HepG2 (cell line): ENCODE data around the gene MKNK1. TPM values are rescaled to one million over a fixed set of nuclear protein-coding genes. Genes with fewer than 3 reads are reported as not detected.

Experiments
- AGO2 ChIP-seq: fragments of 200-400 bp; formaldehyde crosslinking; optimal IDR thresholded peaks from 2 replicates; pipeline ENCODE3; 2017; ENCODE audit warnings: mild to moderate bottlenecking, low read depth, low read length, moderate library complexity
- ATF4 ChIP-seq, 2 experiments: fragments of 450-650 bp in 1 of 2; sonication (generic) in 1 of 2; formaldehyde crosslinking; IDR thresholded peaks; 2 replicates each; pipeline versions ENCODE4 v1.5.0 to v1.8.0; 2020 to 2022; ENCODE audit warnings: mild to moderate bottlenecking in 1 of 2, missing genetic modification reagents in 1 of 2
- ATF5 ChIP-seq: sonication (generic); formaldehyde crosslinking; IDR thresholded peaks from 2 replicates; pipeline ENCODE4 v1.4.0; 2020; ENCODE audit warnings: mild to moderate bottlenecking, low read depth, missing genetic modification reagents
- DPF2 ChIP-seq: sonication (generic); formaldehyde crosslinking; IDR thresholded peaks from 2 replicates; pipeline ENCODE4 v1.4.0; 2020; ENCODE audit warnings: mild to moderate bottlenecking, low read depth, missing genetic modification reagents, borderline replicate concordance
- HMG20B ChIP-seq: conservative IDR thresholded peaks from 2 replicates; pipeline ENCODE4 v1.6.1; 2016; ENCODE audit warnings: missing genetic modification reagents, missing compliant biosample characterization
- IRF2 ChIP-seq: IDR thresholded peaks from 2 replicates; pipeline ENCODE4 v1.6.1; 2018; ENCODE audit warnings: missing genetic modification reagents, missing compliant biosample characterization
- KLF6 ChIP-seq: IDR thresholded peaks from 2 replicates; pipeline ENCODE4 v1.8.0; 2016; ENCODE audit warnings: missing biosample characterization, missing genetic modification reagents
- NBN ChIP-seq: fragments of 450-650 bp; conservative IDR thresholded peaks from 2 replicates; pipeline ENCODE4 v1.6.1; 2017
- NCOA1 ChIP-seq: sonication (generic); formaldehyde crosslinking; IDR thresholded peaks from 2 replicates; pipeline ENCODE4 v1.9.0; 2021; ENCODE audit warnings: missing genetic modification reagents
- NRL ChIP-seq: sonication (generic); formaldehyde crosslinking; IDR thresholded peaks from 2 replicates; pipeline ENCODE4 v1.5.0; 2020; ENCODE audit warnings: missing genetic modification reagents, mild to moderate bottlenecking, moderate library complexity, borderline replicate concordance
- PHF8 ChIP-seq: sonication (generic); formaldehyde crosslinking; IDR thresholded peaks from 2 replicates; pipeline ENCODE4 v1.5.0; 2020; ENCODE audit warnings: missing genetic modification reagents
- PITX1 ChIP-seq: sonication (generic); formaldehyde crosslinking; IDR thresholded peaks from 2 replicates; pipeline ENCODE4 v1.5.1; 2020; ENCODE audit warnings: mild to moderate bottlenecking, missing genetic modification reagents
- PRMT3 ChIP-seq: sonication (generic); formaldehyde crosslinking; IDR thresholded peaks from 2 replicates; pipeline ENCODE4 v1.8.1; 2022; ENCODE audit warnings: low read depth, mild to moderate bottlenecking, moderate library complexity, missing genetic modification reagents, borderline replicate concordance
- RBM22 ChIP-seq: fragments of 200-400 bp; formaldehyde crosslinking; optimal IDR thresholded peaks from 2 replicates; pipeline ENCODE3; 2017; ENCODE audit warnings: mild to moderate bottlenecking, low read length, moderate library complexity
- RNF219 ChIP-seq: sonication (generic); formaldehyde crosslinking; IDR thresholded peaks from 2 replicates; pipeline ENCODE4 v1.5.0; 2020; ENCODE audit warnings: mild to moderate bottlenecking, missing genetic modification reagents
- RXRA ChIP-seq: sonication (generic); formaldehyde crosslinking; IDR thresholded peaks from 2 replicates; pipeline ENCODE4 v1.5.1; 2020; ENCODE audit warnings: missing genetic modification reagents
- THAP7 ChIP-seq: sonication (generic); formaldehyde crosslinking; IDR thresholded peaks from 2 replicates; pipeline ENCODE4 v1.8.1; 2023; ENCODE audit warnings: mild to moderate bottlenecking, missing genetic modification reagents
- TOE1 ChIP-seq: sonication (generic); formaldehyde crosslinking; IDR thresholded peaks from 2 replicates; pipeline ENCODE4 v1.4.0; 2020; ENCODE audit warnings: mild to moderate bottlenecking, missing genetic modification reagents
- TP53 ChIP-seq: sonication (generic); formaldehyde crosslinking; conservative IDR thresholded peaks from 2 replicates; pipeline ENCODE4 v1.4.0; 2020; ENCODE audit warnings: missing genetic modification reagents
- YEATS4 ChIP-seq: sonication (generic); formaldehyde crosslinking; IDR thresholded peaks from 2 replicates; pipeline ENCODE4 v1.4.0; 2020; ENCODE audit warnings: missing genetic modification reagents, borderline replicate concordance
- ZNF235 ChIP-seq: sonication (generic); formaldehyde crosslinking; IDR thresholded peaks from 2 replicates; pipeline ENCODE4 v1.8.1; 2023; ENCODE audit warnings: mild to moderate bottlenecking, missing genetic modification reagents, borderline replicate concordance
- ZNF253 ChIP-seq: sonication (generic); formaldehyde crosslinking; IDR thresholded peaks from 2 replicates; pipeline ENCODE4 v1.8.0; 2022; ENCODE audit warnings: mild to moderate bottlenecking, missing genetic modification reagents, borderline replicate concordance
- ZNF672 ChIP-seq: sonication (generic); formaldehyde crosslinking; IDR thresholded peaks from 2 replicates; pipeline ENCODE4 v1.8.1; 2022; ENCODE audit warnings: missing genetic modification reagents
- ZSCAN22 ChIP-seq: sonication (generic); formaldehyde crosslinking; IDR thresholded peaks from 2 replicates; pipeline ENCODE4 v1.4.0; 2020; ENCODE audit warnings: mild to moderate bottlenecking, missing genetic modification reagents
- polyA plus RNA-seq, 8 experiments: library from polyadenylated mRNA; depleted of rRNA in 3 of 8; stranded (reverse) in 7 of 8; unstranded in 1 of 8; fragments of >200 nt; fragmentation: Illumina TruSeq in 4 of 8; extraction: Trizol in 4 of 8; gene quantifications; 2 replicates each; pipeline versions ENCODE4 v1.2.1 to v1.2.3, GENCODE V29; 2011 to 2016; ENCODE audit warnings: low read depth in 4 of 8, missing spikeins in 1 of 8, mixed read lengths in 1 of 8; ENCODE audit not compliant: insufficient read depth in 1 of 8
- total RNA-seq, 5 experiments: library from RNA; depleted of rRNA; stranded (reverse); fragments of >200 nt; fragmentation: Illumina TruSeq; extraction: Trizol; gene quantifications; 2 replicates each; pipeline ENCODE4 v1.2.3, GENCODE V29; 2016; ENCODE audit warnings: low read depth in 1 of 5
- TF ChIP-seq, protein P1 (sequence below): sonication (generic); formaldehyde crosslinking; IDR thresholded peaks from 2 replicates; pipeline ENCODE4 v1.4.0; 2020; ENCODE audit warnings: mild to moderate bottlenecking, low read depth, missing genetic modification reagents

MKNK1 gene
- total and polyA plus RNA-seq, 2 of the 13 experiments (the other 11 are each of a cell fraction or from before 2014, with no cell fraction given): 18.5 to 24.1 TPM

- TF ChIP-seq ATF5: no peak
- TF ChIP-seq NRL (CRISPR knock-in tag): no peak
- no peak for TF ChIP-seq RNF219 (CRISPR knock-in tag)
- no peak for TF ChIP-seq ZNF235 (CRISPR knock-in tag)
- TF ChIP-seq, protein P1, sequence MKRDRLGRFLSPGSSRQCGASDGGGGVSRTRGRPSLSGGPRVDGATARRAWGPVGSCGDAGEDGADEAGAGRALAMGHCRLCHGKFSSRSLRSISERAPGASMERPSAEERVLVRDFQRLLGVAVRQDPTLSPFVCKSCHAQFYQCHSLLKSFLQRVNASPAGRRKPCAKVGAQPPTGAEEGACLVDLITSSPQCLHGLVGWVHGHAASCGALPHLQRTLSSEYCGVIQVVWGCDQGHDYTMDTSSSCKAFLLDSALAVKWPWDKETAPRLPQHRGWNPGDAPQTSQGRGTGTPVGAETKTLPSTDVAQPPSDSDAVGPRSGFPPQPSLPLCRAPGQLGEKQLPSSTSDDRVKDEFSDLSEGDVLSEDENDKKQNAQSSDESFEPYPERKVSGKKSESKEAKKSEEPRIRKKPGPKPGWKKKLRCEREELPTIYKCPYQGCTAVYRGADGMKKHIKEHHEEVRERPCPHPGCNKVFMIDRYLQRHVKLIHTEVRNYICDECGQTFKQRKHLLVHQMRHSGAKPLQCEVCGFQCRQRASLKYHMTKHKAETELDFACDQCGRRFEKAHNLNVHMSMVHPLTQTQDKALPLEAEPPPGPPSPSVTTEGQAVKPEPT: no peak
- TF ChIP-seq HMG20B: no peak
- no peak for TF ChIP-seq AGO2
- TF ChIP-seq ZNF672 (CRISPR knock-in tag): no peak
- no peak for TF ChIP-seq YEATS4 (CRISPR knock-in tag)
- no peak for TF ChIP-seq RXRA (CRISPR knock-in tag)
- no peak for TF ChIP-seq TOE1
- TF ChIP-seq NBN: no peak
- TF ChIP-seq PRMT3 (CRISPR knock-in tag): no peak
- no peak for TF ChIP-seq PITX1
- TF ChIP-seq ZNF253 (CRISPR knock-in tag): no peak
- TF ChIP-seq ZSCAN22: peak; percentile 58; the same call in 1 of the 2 replicates
- TF ChIP-seq RBM22: no peak
- no peak for TF ChIP-seq ATF4 (CRISPR knock-in tag; IDR thresholded peaks at IDR 0.05)
- TF ChIP-seq KLF6: no peak
- TF ChIP-seq THAP7: no peak
- peak; percentile 61; the same call in 1 of the 2 replicates for TF ChIP-seq IRF2 (CRISPR knock-in tag)
- peak; percentile 63 for TF ChIP-seq PHF8 (CRISPR knock-in tag)
- TF ChIP-seq DPF2 (CRISPR knock-in tag): no peak
- TF ChIP-seq TP53 (CRISPR knock-in tag): no peak
- TF ChIP-seq NCOA1 (CRISPR knock-in tag): no peak
Measured at GRCh38 chr1:46616277-46617107, 12.4 kb upstream of the MKNK1 start, which contains the start of gene MOB3C (continued).
